HepG2 (cell line): ENCODE results near the gene DDX1. TPM values are rescaled to one million over a fixed set of nuclear protein-coding genes. Genes with fewer than 3 reads are reported as not detected.

ENCODE experiments used
- ATAC-seq: fragments of 200-7000 bp; cut with Tn5 transposase; 3 replicates; pipeline ENCODE4 v1.9.1; 2020; ENCODE audit warnings: mild to moderate bottlenecking, moderate library complexity
- BruUV-seq: library from RNA; stranded (reverse); fragments of 400-500 nt; replicated peaks from 2 replicates; lab custom pipeline; 2021; lab: Mats Ljungman, UMichigan
- CTCF ChIA-PET: fragments of 300-600 bp; formaldehyde crosslinking; extraction: SDS; loops from one replicate; lab custom pipeline; 2021; ENCODE audit warnings: low total read pairs, inconsistent platforms, low intra/inter-chr PET ratio; lab: Yijun Ruan, JAX
- POLR2A ChIA-PET: fragments of 350-600 bp; sonication (Branson Sonifier 250); formaldehyde crosslinking; loops from one replicate; lab custom pipeline; 2020; ENCODE audit warnings: antibody characterized with exemption, inconsistent platforms; lab: Yijun Ruan, JAX
- DNase-seq: peaks from one replicate; pipeline ENCODE4 v3.0.0-alpha.2; 2015; ENCODE audit warnings: low spot score
- FAIRE-seq: peaks from 3 replicates; lab custom pipeline; 2011; peaks lifted over from hg19 to GRCh38; lab: Jason Lieb, UNC
- H2AFZ ChIP-seq: one replicate; pipeline ENCODE4 v1.6.1; 2011; ENCODE audit warnings: low read length, inconsistent platforms
- H3K27ac ChIP-seq: fragments of 300-600 bp; 3 replicates; pipeline ENCODE4 v1.8.0; 2011; ENCODE audit warnings: mixed run types, mild to moderate bottlenecking, mixed read lengths, low read length, inconsistent platforms; ENCODE audit not compliant: insufficient read depth; ENCODE audit errors: extremely low read length
- H3K27me3 ChIP-seq, 2 experiments: fragments of 200-600 bp in 1 of 2; 2 replicates in 1 of 2; 3 replicates in 1 of 2; pipeline versions ENCODE4 v1.6.0 to v1.8.0; 2011; ENCODE audit warnings: low read length in 2 of 2, mild to moderate bottlenecking in 2 of 2, moderate library complexity in 2 of 2, inconsistent platforms in 1 of 2; ENCODE audit not compliant: insufficient read depth in 2 of 2, control insufficient read depth in 1 of 2
- H3K36me3 ChIP-seq, 2 experiments: fragments of 200-600 bp in 1 of 2; replicated peaks in 1 of 2; 2 replicates in 1 of 2; 3 replicates in 1 of 2; pipeline versions ENCODE4 v1.5.1 to v1.8.0; 2011; ENCODE audit warnings: low read length in 2 of 2, inconsistent platforms in 1 of 2; ENCODE audit not compliant: insufficient read depth in 2 of 2, control insufficient read depth in 1 of 2
- H3K4me1 ChIP-seq: 2 replicates; pipeline ENCODE4 v1.5.1; 2012; ENCODE audit warnings: low read length, inconsistent platforms; ENCODE audit not compliant: insufficient read depth
- H3K4me2 ChIP-seq: 2 replicates; pipeline ENCODE4 v1.6.0; 2011; ENCODE audit warnings: low read depth, low read length, inconsistent platforms
- H3K4me3 ChIP-seq, 3 experiments: fragments of 200-600 bp in 1 of 3; sonication (generic), shearing (Covaris generic) in 1 of 3; replicated peaks in 1 of 3; 2 replicates each; pipeline ENCODE4 v1.5.1; 2011 to 2016; ENCODE audit warnings: low read length in 3 of 3, inconsistent platforms in 2 of 3, low read depth in 2 of 3, mild to moderate bottlenecking in 2 of 3, control low read depth in 1 of 3, mixed read lengths in 1 of 3; ENCODE audit not compliant: insufficient read depth in 1 of 3
- H3K79me2 ChIP-seq: one replicate; pipeline ENCODE4 v1.6.1; 2011; ENCODE audit warnings: low read length, inconsistent platforms; ENCODE audit not compliant: insufficient read depth
- H3K9ac ChIP-seq: 2 replicates; pipeline ENCODE4 v1.6.0; 2011; ENCODE audit warnings: mild to moderate bottlenecking, low read depth, low read length, inconsistent platforms; ENCODE audit not compliant: insufficient read depth
- H3K9me3 ChIP-seq: 2 replicates; pipeline ENCODE4 v1.5.1; 2012; ENCODE audit warnings: mild to moderate bottlenecking, low read length
- H4K20me1 ChIP-seq: 2 replicates; pipeline ENCODE4 v1.6.0; 2011; ENCODE audit warnings: inconsistent platforms, mild to moderate bottlenecking, low read length, moderate library complexity; ENCODE audit not compliant: insufficient read depth
- BRCA1 ChIP-seq: sonication (generic); formaldehyde crosslinking; IDR thresholded peaks from 2 replicates; pipeline ENCODE4 v1.4.0; 2020; ENCODE audit warnings: missing genetic modification reagents
- CC2D1A ChIP-seq: sonication (generic); formaldehyde crosslinking; IDR thresholded peaks from 2 replicates; pipeline ENCODE4 v1.8.1; 2023; ENCODE audit warnings: mild to moderate bottlenecking, missing genetic modification reagents
- FOSL1 ChIP-seq: sonication (generic); formaldehyde crosslinking; IDR thresholded peaks from 2 replicates; pipeline ENCODE4 v1.9.0; 2021; ENCODE audit warnings: missing genetic modification reagents, borderline replicate concordance
- FOSL2 ChIP-seq: sonication (generic); formaldehyde crosslinking; IDR thresholded peaks from 2 replicates; pipeline ENCODE4 v1.4.0; 2020; ENCODE audit warnings: missing genetic modification reagents
- RAD21 ChIP-seq: fragments of 450-650 bp; formaldehyde crosslinking; IDR thresholded peaks from 2 replicates; pipeline ENCODE4 v1.5.0; 2020; ENCODE audit warnings: mild to moderate bottlenecking
- ZNF232 ChIP-seq: sonication (generic); formaldehyde crosslinking; IDR thresholded peaks from 2 replicates; pipeline ENCODE4 v1.4.0; 2020; ENCODE audit warnings: missing genetic modification reagents, borderline replicate concordance
- ZNF543 ChIP-seq: sonication (generic); formaldehyde crosslinking; IDR thresholded peaks from 2 replicates; pipeline ENCODE4 v1.4.0; 2020; ENCODE audit warnings: mild to moderate bottlenecking, missing genetic modification reagents
- ZNF720 ChIP-seq: sonication (generic); formaldehyde crosslinking; IDR thresholded peaks from 2 replicates; pipeline ENCODE4 v1.4.0; 2020; ENCODE audit warnings: missing genetic modification reagents
- ZSCAN22 ChIP-seq: sonication (generic); formaldehyde crosslinking; IDR thresholded peaks from 2 replicates; pipeline ENCODE4 v1.4.0; 2020; ENCODE audit warnings: mild to moderate bottlenecking, missing genetic modification reagents
- WGBS: methylation state at CpG from one replicate; pipeline ENCODE4 v1.1.6; 2017; ENCODE audit warnings: low lambda C conversion rate; 5-methylcytosine and 5-hydroxymethylcytosine counted together
- in situ Hi-C: cut with HindIII; loops from 2 replicates; pipeline ENCODE4 v1.10.0; 2017; ENCODE audit warnings: low pct_unique_long_range_greater_than_20kb; ENCODE audit not compliant: extremely low pct_ligation_motif_present
- intact Hi-C: fragments of 100-400 bp; cut with micrococcal nuclease; formaldehyde crosslinking; loops from one replicate; pipeline ENCODE4 v1.10.0; 2022; ENCODE audit not compliant: unreplicated experiment
- polyA plus RNA-seq, 8 experiments: library from polyadenylated mRNA; depleted of rRNA in 3 of 8; stranded (reverse) in 7 of 8; unstranded in 1 of 8; fragments of >200 nt; fragmentation: Illumina TruSeq in 4 of 8; extraction: Trizol in 4 of 8; gene quantifications; 2 replicates each; pipeline versions ENCODE4 v1.2.1 to v1.2.3, GENCODE V29; 2011 to 2016; ENCODE audit warnings: low read depth in 4 of 8, missing spikeins in 1 of 8, mixed read lengths in 1 of 8; ENCODE audit not compliant: insufficient read depth in 1 of 8
- total RNA-seq, 5 experiments: library from RNA; depleted of rRNA; stranded (reverse); fragments of >200 nt; fragmentation: Illumina TruSeq; extraction: Trizol; gene quantifications; 2 replicates each; pipeline ENCODE4 v1.2.3, GENCODE V29; 2016; ENCODE audit warnings: low read depth in 1 of 5
- TF ChIP-seq, protein P1 (sequence below): sonication (generic); formaldehyde crosslinking; IDR thresholded peaks from 2 replicates; pipeline ENCODE4 v1.4.0; 2020; ENCODE audit warnings: missing genetic modification reagents
- TF ChIP-seq, protein P2 (sequence below): IDR thresholded peaks from 2 replicates; pipeline ENCODE4 v1.4.0; 2020; ENCODE audit warnings: mild to moderate bottlenecking, missing genetic modification reagents
- TF ChIP-seq, protein P3 (sequence below): IDR thresholded peaks from 2 replicates; pipeline ENCODE4 v1.6.1; 2016; ENCODE audit warnings: low read depth
- TF ChIP-seq, protein P4 (sequence below): sonication (generic); formaldehyde crosslinking; IDR thresholded peaks from 2 replicates; pipeline ENCODE4 v1.8.0; 2022; ENCODE audit warnings: mild to moderate bottlenecking, missing genetic modification reagents

The DDX1 gene
- total and polyA plus RNA-seq, 2 of the 13 experiments (the other 11 are each of a cell fraction or from before 2014, with no cell fraction given) = 81.6 to 130 TPM

DNA sequence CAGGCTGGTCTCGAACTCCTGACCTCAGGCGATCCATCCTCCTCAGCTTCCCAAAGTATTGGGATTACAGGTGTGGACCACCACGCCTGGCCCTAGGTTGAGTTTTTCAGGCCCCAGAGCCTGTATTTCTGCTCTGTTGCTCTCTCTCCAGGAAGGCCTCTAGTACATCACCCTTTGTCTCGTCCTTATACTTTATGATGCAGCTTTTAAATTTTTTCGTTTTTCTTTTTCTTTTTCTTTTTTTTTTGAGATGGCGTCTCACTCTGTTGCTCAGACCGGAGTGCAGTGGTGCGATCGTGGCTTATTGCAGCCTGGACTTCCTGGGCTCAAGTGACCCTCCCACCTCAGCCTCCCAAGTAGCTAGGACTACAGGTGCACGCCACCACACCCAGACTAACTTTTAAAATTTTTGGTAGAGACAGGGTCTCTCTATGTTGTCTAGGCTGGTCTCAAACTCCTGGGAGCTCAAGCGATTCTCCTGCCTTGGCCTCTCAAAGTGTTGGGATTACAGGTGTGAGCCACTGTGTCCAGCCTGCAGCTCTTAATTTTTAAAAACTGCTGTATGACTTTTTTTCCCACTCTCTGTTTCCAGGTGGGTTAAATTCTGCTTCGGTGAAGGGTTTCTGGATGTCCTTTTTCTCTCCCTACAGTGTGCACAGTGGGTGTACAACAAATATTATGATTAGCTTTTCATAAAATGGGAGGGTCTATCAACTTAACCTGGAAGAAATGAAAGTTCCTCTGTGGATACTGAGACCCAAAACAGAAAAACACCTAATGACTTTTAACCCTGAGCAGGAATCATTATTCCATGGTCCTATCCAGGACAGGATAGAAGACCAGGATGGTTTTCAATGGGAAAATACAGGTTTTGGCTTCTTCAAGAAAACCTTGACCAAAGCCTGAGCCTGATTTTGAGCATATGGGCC lies 47.9 kb downstream of the DDX1 start (continued):
- no peak for TF ChIP-seq FOSL1 (CRISPR knock-in tag)

DNA sequence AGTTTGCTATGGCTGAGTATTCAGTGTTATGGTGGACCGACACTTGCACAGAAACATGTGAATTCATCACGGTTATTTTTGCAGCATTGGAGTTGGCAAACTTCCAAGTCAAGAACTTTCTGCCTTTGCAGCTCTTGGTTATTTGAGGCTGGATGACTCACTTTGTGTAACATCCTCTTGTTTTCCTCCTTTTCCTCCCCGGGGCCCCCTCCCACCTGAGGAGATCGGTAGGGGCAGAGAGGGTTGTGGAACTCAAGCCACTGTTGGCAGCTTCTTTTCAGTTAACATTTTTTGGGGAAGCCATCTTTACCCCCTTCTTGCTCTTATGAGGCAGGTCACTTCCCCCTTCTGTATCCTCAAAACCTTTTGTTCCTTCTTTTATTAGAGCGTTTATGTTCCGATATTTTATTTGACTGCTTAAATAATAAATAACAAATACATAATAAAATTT lies 48.6 kb downstream of the DDX1 start:
- H3K27me3 ChIP-seq = no peaks in the 10 kb centered on the region
- H3K27ac ChIP-seq = no peak overlapping the region
- H2AFZ ChIP-seq = no peak overlapping the region
- no peaks in the 10 kb centered on the region for H4K20me1 ChIP-seq
- peaks cover 37% of the 10 kb centered on the region for H3K4me1 ChIP-seq
- intact Hi-C loops (no loop called here), in situ Hi-C loops (loop anchor here (25.0 kb wide), 1 partner anchor 97 kb away; no protein-coding TSS in a partner anchor)
- ChIA-PET POLR2A (interaction anchor here (0.8 kb wide), 1 partner anchor 11 kb away, joined by 3 read pairs; no protein-coding TSS in a partner anchor), CTCF (no interaction called here)
- BruUV-seq = no TSS peak
- peaks cover 14% of the 10 kb centered on the region for H3K9me3 ChIP-seq
- DNase-seq = peak; percentile 43
- H3K9ac ChIP-seq = no peak overlapping the region
- no peak for ATAC-seq
- H3K36me3 ChIP-seq = no peaks in the 10 kb centered on the region; a peak in 2 of 5 replicates
- WGBS = 79% methylated on average over 6 of the region's 6 CpGs
- H3K4me3 ChIP-seq = no peak overlapping the region
- no peak overlapping the region for H3K4me2 ChIP-seq
- FAIRE-seq = no peak
- H3K79me2 ChIP-seq = no peaks in the 10 kb centered on the region
- TF ChIP-seq, protein P1, sequence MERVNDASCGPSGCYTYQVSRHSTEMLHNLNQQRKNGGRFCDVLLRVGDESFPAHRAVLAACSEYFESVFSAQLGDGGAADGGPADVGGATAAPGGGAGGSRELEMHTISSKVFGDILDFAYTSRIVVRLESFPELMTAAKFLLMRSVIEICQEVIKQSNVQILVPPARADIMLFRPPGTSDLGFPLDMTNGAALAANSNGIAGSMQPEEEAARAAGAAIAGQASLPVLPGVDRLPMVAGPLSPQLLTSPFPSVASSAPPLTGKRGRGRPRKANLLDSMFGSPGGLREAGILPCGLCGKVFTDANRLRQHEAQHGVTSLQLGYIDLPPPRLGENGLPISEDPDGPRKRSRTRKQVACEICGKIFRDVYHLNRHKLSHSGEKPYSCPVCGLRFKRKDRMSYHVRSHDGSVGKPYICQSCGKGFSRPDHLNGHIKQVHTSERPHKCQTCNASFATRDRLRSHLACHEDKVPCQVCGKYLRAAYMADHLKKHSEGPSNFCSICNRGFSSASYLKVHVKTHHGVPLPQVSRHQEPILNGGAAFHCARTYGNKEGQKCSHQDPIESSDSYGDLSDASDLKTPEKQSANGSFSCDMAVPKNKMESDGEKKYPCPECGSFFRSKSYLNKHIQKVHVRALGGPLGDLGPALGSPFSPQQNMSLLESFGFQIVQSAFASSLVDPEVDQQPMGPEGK (CRISPR knock-in tag) = peak; percentile 60
- TF ChIP-seq ZNF543 (CRISPR knock-in tag) (no peak), CC2D1A (no peak), ZNF720 (no peak), ZNF232 (CRISPR knock-in tag) (no peak), FOSL2 (peak; percentile 81), RAD21 (no peak), BRCA1 (CRISPR knock-in tag) (no peak), ZSCAN22 (CRISPR knock-in tag) (no peak)
- TF ChIP-seq, protein P2, sequence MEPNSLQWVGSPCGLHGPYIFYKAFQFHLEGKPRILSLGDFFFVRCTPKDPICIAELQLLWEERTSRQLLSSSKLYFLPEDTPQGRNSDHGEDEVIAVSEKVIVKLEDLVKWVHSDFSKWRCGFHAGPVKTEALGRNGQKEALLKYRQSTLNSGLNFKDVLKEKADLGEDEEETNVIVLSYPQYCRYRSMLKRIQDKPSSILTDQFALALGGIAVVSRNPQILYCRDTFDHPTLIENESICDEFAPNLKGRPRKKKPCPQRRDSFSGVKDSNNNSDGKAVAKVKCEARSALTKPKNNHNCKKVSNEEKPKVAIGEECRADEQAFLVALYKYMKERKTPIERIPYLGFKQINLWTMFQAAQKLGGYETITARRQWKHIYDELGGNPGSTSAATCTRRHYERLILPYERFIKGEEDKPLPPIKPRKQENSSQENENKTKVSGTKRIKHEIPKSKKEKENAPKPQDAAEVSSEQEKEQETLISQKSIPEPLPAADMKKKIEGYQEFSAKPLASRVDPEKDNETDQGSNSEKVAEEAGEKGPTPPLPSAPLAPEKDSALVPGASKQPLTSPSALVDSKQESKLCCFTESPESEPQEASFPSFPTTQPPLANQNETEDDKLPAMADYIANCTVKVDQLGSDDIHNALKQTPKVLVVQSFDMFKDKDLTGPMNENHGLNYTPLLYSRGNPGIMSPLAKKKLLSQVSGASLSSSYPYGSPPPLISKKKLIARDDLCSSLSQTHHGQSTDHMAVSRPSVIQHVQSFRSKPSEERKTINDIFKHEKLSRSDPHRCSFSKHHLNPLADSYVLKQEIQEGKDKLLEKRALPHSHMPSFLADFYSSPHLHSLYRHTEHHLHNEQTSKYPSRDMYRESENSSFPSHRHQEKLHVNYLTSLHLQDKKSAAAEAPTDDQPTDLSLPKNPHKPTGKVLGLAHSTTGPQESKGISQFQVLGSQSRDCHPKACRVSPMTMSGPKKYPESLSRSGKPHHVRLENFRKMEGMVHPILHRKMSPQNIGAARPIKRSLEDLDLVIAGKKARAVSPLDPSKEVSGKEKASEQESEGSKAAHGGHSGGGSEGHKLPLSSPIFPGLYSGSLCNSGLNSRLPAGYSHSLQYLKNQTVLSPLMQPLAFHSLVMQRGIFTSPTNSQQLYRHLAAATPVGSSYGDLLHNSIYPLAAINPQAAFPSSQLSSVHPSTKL (CRISPR knock-in tag) = peak; percentile 27; the same call in 1 of the 2 replicates
- TF ChIP-seq, protein P3, sequence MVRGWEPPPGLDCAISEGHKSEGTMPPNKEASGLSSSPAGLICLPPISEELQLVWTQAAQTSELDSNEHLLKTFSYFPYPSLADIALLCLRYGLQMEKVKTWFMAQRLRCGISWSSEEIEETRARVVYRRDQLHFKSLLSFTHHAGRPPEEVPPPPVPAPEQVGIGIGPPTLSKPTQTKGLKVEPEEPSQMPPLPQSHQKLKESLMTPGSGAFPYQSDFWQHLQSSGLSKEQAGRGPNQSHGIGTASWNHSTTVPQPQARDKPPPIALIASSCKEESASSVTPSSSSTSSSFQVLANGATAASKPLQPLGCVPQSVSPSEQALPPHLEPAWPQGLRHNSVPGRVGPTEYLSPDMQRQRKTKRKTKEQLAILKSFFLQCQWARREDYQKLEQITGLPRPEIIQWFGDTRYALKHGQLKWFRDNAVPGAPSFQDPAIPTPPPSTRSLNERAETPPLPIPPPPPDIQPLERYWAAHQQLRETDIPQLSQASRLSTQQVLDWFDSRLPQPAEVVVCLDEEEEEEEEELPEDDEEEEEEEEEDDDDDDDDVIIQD = peak; percentile 88; the same call in 1 of the 2 replicates
- TF ChIP-seq, protein P4, sequence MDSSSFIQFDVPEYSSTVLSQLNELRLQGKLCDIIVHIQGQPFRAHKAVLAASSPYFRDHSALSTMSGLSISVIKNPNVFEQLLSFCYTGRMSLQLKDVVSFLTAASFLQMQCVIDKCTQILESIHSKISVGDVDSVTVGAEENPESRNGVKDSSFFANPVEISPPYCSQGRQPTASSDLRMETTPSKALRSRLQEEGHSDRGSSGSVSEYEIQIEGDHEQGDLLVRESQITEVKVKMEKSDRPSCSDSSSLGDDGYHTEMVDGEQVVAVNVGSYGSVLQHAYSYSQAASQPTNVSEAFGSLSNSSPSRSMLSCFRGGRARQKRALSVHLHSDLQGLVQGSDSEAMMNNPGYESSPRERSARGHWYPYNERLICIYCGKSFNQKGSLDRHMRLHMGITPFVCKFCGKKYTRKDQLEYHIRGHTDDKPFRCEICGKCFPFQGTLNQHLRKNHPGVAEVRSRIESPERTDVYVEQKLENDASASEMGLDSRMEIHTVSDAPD (CRISPR knock-in tag) = no peak
